A549 (cell line): Measurements from ENCODE around the gene CPN1. TPM values are rescaled to one million over a fixed set of nuclear protein-coding genes. Genes with fewer than 3 reads are reported as not detected.

Experiments used
- ATAC-seq, 2 experiments: fragments of 200-7000 bp in 1 of 2; fragments of >200 bp in 1 of 2; cut with Nextera tagmentation in 1 of 2; cut with Tn5 transposase in 1 of 2; 3 replicates each; pipeline versions ENCODE4 v1.8.0 to v1.9.1; 2018 to 2020; ENCODE audit warnings: mild to moderate bottlenecking in 1 of 2, moderate library complexity in 1 of 2
- CTCF ChIA-PET: fragments of 300-600 bp; sonication (Branson Sonifier 250); formaldehyde crosslinking; extraction: SDS; loops from one replicate; lab custom pipeline; 2021; ENCODE audit warnings: antibody characterized with exemption, inconsistent platforms; lab: Yijun Ruan, JAX
- POLR2A ChIA-PET: fragments of 350-600 bp; formaldehyde crosslinking; extraction: SDS; loops from one replicate; lab custom pipeline; 2021; ENCODE audit warnings: antibody characterized with exemption, inconsistent platforms; lab: Yijun Ruan, JAX
- DNase-seq, 2 experiments: peaks; one replicate each; pipeline versions ENCODE4 v3.0.0 to v3.0.0-alpha.2; 2011 to 2016; ENCODE audit warnings: low read depth in 1 of 2, low spot score in 1 of 2
- FAIRE-seq: peaks from 2 replicates; lab custom pipeline; 2011; peaks lifted over from hg19 to GRCh38; lab: Jason Lieb, UNC
- H3K27ac ChIP-seq, 2 experiments: fragments of >200 bp; sonication (Bioruptor Twin); formaldehyde crosslinking; 3 replicates each; pipeline ENCODE4 v1.5.1; 2016 to 2017
- H3K4me1 ChIP-seq: fragments of >200 bp; sonication (Bioruptor Twin); formaldehyde crosslinking; 3 replicates; pipeline ENCODE4 v1.6.1; 2016
- H3K4me2 ChIP-seq: fragments of >200 bp; sonication (Bioruptor Twin); formaldehyde crosslinking; 3 replicates; pipeline ENCODE4 v1.6.1; 2016
- H3K4me3 ChIP-seq: fragments of >200 bp; sonication (Bioruptor Twin); formaldehyde crosslinking; 3 replicates; pipeline ENCODE4 v1.5.1; 2016
- H3K9me3 ChIP-seq: fragments of >200 bp; sonication (Bioruptor Twin); formaldehyde crosslinking; 3 replicates; pipeline ENCODE4 v1.6.1; 2016
- CBX2 ChIP-seq: fragments of 200-600 bp; sonication (generic); IDR thresholded peaks from 2 replicates; pipeline ENCODE4 v1.6.1; 2016; ENCODE audit warnings: low read depth, mild to moderate bottlenecking, borderline replicate concordance
- CBX8 ChIP-seq: fragments of 200-600 bp; sonication (generic); IDR thresholded peaks from 2 replicates; pipeline ENCODE4 v1.6.1; 2016
- CEBPB ChIP-seq, 2 experiments: fragments of >200 bp in 1 of 2; sonication (Bioruptor Twin) in 1 of 2; formaldehyde crosslinking in 1 of 2; IDR thresholded peaks; 2 replicates each; pipeline ENCODE4 v1.6.1; 2012 to 2016
- CHD2 ChIP-seq: fragments of 150-350 bp; IDR thresholded peaks from 2 replicates; pipeline ENCODE4 v1.6.1; 2014; ENCODE audit warnings: low read length; ENCODE audit not compliant: partially characterized antibody
- CTCF ChIP-seq: fragments of >200 bp; sonication (Bioruptor Twin); formaldehyde crosslinking; IDR thresholded peaks from 3 replicates; pipeline ENCODE4 v1.5.1; 2016
- ELK1 ChIP-seq: fragments of 150-350 bp; IDR thresholded peaks from 2 replicates; pipeline ENCODE4 v1.6.1; 2014; ENCODE audit warnings: low read depth, mild to moderate bottlenecking, low read length
- EP300 ChIP-seq, 2 experiments: fragments of >200 bp; sonication (Bioruptor Twin); formaldehyde crosslinking; IDR thresholded peaks; 2 replicates in 1 of 2; 3 replicates in 1 of 2; pipeline ENCODE4 v1.6.1; 2016 to 2017
- GATA3 ChIP-seq: IDR thresholded peaks from 2 replicates; pipeline ENCODE4 v1.6.1; 2012; ENCODE audit warnings: borderline replicate concordance
- HES2 ChIP-seq: fragments of >200 bp; sonication (Bioruptor Twin); formaldehyde crosslinking; IDR thresholded peaks from 2 replicates; pipeline ENCODE4 v1.6.1; 2016
- HMGXB4 ChIP-seq: fragments of 250-450 bp; sonication (Bioruptor Pico); IDR thresholded peaks from 2 replicates; pipeline ENCODE4 v1.5.0; 2021; ENCODE audit warnings: mild to moderate bottlenecking, moderate library complexity, borderline replicate concordance
- JUN ChIP-seq, 2 experiments: fragments of >200 bp; sonication (Bioruptor Twin); formaldehyde crosslinking; IDR thresholded peaks; 2 replicates in 1 of 2; 3 replicates in 1 of 2; pipeline ENCODE4 v1.6.1; 2016 to 2017
- JUNB ChIP-seq: fragments of >200 bp; sonication (Bioruptor Twin); formaldehyde crosslinking; IDR thresholded peaks from 2 replicates; pipeline ENCODE4 v1.6.1; 2016
- NFE2L2 ChIP-seq: fragments of 150-350 bp; conservative IDR thresholded peaks from 2 replicates; pipeline ENCODE4 v1.6.1; 2014; ENCODE audit warnings: low read length
- POLR2AphosphoS2 ChIP-seq: conservative IDR thresholded peaks from 2 replicates; pipeline ENCODE4 v1.6.1; 2012; ENCODE audit warnings: low read length, improper control_type of control experiment, inconsistent platforms
- RCOR1 ChIP-seq: fragments of 150-350 bp; IDR thresholded peaks from 2 replicates; pipeline ENCODE4 v1.6.1; 2014; ENCODE audit warnings: antibody characterized with exemption, low read length, low read depth
- REST ChIP-seq: fragments of 200-600 bp; sonication (generic); IDR thresholded peaks from 2 replicates; pipeline ENCODE4 v1.6.1; 2016; ENCODE audit warnings: antibody characterized with exemption, mild to moderate bottlenecking, moderate library complexity
- SMC3 ChIP-seq: fragments of >200 bp; sonication (Bioruptor Twin); formaldehyde crosslinking; IDR thresholded peaks from 3 replicates; pipeline ENCODE4 v1.6.1; 2018; ENCODE audit warnings: inconsistent platforms
- USF2 ChIP-seq: fragments of 450-650 bp; IDR thresholded peaks from 2 replicates; pipeline ENCODE4 v1.6.1; 2014; ENCODE audit warnings: antibody characterized with exemption
- WGBS: methylation state at CpG from one replicate; pipeline ENCODE4 v1.1.6; 2017; ENCODE audit errors: missing lambda C conversion rate; 5-methylcytosine and 5-hydroxymethylcytosine counted together
- polyA plus RNA-seq, 4 experiments: library from polyadenylated mRNA; depleted of rRNA in 3 of 4; stranded (reverse); fragments of >200 nt; fragmentation: RNase III in 1 of 4; extraction: RNeasy Plus Mini Kit Qiagen cat#74134 plus additional on column Dnase treatment in 1 of 4; gene quantifications; 2 replicates in 3 of 4; 3 replicates in 1 of 4; pipeline ENCODE4 v1.2.3, GENCODE V29; 2011 to 2017

The CPN1 gene
- polyA plus RNA-seq, 2 of the 4 experiments (the other 2 are of a cell fraction), result 0.52 to 3.2 TPM

- ChIA-PET CTCF (interaction anchor here (0.9 to 1.9 kb wide), 2 partner anchors 47 to 278 kb away, joined by 3 to 5 read pairs; no protein-coding TSS in a partner anchor), POLR2A (no interaction called here)
- H3K27ac ChIP-seq, result no peak overlapping the region
- ATAC-seq (no peak), DNase-seq (no peak), FAIRE-seq (no peak)
- no peak overlapping the region for H3K4me3 ChIP-seq
- no peaks in the 10 kb centered on the region for H3K4me1 ChIP-seq
- peak in 1 of 2 experiments; percentile 18; a peak in 1 of 4 replicates for TF ChIP-seq CEBPB (IDR thresholded peaks at IDR 0.05)
- no peak for TF ChIP-seq CBX8
- no peak for TF ChIP-seq SMC3
- no peak for TF ChIP-seq JUNB
- WGBS, result 53% methylated on average over 4 of the region's 4 CpGs
- H3K4me2 ChIP-seq, result no peak overlapping the region
- no peaks in the 10 kb centered on the region for H3K9me3 ChIP-seq
Observed at GRCh38 chr10:100124097-100124496, 42.4 kb upstream of the CPN1 start.

- FAIRE-seq, result no peak
- CTCF ChIA-PET, result interaction anchor here (1.1 to 1.9 kb wide), 3 partner anchors 11 to 277 kb away, joined by 3 to 5 read pairs (median 3); no protein-coding TSS in a partner anchor
- H3K9me3 ChIP-seq, result no peaks in the 10 kb centered on the region
- H3K4me3 ChIP-seq, result no peak overlapping the region
- no peaks in the 10 kb centered on the region for H3K4me1 ChIP-seq
- DNase-seq, result no peak
- no peak for ATAC-seq
- POLR2A ChIA-PET, result no interaction called here
- no peak overlapping the region for H3K27ac ChIP-seq
- TF ChIP-seq USF2, result no peak
- TF ChIP-seq CHD2, result no peak
- no peak for TF ChIP-seq REST
- TF ChIP-seq HES2, result no peak
- TF ChIP-seq GATA3, result no peak
- TF ChIP-seq CBX2, result no peak
- TF ChIP-seq JUN (IDR thresholded peaks at IDR 0.05), result no peak
- TF ChIP-seq RCOR1, result no peak
- no peak for TF ChIP-seq CTCF
- TF ChIP-seq NFE2L2, result no peak
- TF ChIP-seq POLR2AphosphoS2, result no peak
- TF ChIP-seq EP300 (IDR thresholded peaks at IDR 0.05), result no peak
- no peak for TF ChIP-seq ELK1
- no peak for TF ChIP-seq HMGXB4 (CRISPR knock-in tag)
- no peak overlapping the region for H3K4me2 ChIP-seq
Observed at GRCh38 chr10:100122780-100123179, 41.1 kb upstream of the CPN1 start.
